Activated effector memory CD4-positive, alpha-beta T cell treated with Interleukin-2 at 50 U/mL for 16 hours (primary cell): Measurements from ENCODE around the gene GLIPR2.
"Not testable (repeated sequence)": the region's sequence is repeated elsewhere in the genome, so short reads cannot be mapped to it uniquely, and the experiment has no call there.

Experiments used
- DNase-seq: peaks from one replicate; pipeline ENCODE4 v3.0.0-alpha.2; 2020

The GLIPR2 gene

DNA sequence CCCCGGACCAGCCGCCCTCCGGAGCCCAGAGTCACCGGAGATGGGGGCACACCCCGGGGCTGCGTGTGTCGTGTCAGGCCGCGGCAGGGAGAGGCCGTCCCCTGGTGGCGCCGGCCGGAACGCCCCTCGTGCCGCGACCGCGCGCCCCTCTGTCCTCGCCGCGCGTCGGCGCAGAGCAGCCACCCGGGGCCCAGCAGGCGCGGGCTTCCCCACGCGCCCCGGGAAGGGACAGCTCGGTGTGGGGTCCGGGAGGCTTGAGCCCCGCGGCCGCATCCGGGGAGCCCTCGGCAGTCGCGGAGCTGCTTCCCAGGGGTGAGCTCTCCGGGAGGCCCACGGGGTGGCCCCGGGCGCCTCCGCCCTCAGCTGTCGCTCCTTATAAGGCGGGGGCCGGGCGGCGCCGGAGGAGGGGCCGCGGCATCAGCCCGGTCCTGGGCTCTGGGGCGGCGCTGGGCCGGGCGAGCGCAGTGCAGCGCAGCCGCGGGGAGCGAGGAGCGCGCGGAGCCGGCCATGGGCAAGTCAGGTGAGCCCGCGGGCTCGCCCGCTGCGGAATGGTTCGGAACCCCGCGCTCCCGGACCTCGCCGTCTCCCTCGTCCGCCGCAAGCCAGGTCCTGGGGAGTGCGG is at the start of gene GLIPR2:
Gene GLIPR2, plus strand, starts transcription at position 462 of the 622 bp plus-strand sequence. Its CDS starts 46 bp downstream, at position 508.
- DNase-seq, result peak; percentile 69

- not testable (repeated sequence) for DNase-seq
Observed at GRCh38 chr9:36087054-36087453, 49.5 kb upstream of the GLIPR2 start.

DNA sequence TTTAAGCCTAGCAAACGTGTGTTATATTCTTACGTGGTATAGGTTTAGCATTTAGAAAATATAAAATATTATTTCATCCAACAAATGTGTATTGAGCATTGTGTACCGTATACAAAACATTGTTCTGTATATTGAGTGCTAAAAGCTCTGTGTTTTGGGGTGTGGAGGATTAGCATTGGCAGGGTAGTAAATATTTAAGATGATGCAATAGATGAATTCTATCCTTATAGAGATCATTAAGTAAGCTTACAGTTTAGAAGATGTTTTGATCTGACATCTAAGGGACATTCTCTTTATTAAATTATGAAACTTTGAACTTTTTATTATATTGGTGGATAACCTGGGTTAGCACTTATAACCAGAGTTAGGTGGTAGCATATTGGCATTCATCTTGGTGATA is 48.5 kb upstream of the GLIPR2 start:
- DNase-seq, result no peak

GRCh38 chr9:36091026-36091953 is 45.2 kb upstream of the GLIPR2 start:
- DNase-seq, result no peak

- DNase-seq, result no peak
Observed at GRCh38 chr9:36092014-36092413, 44.5 kb upstream of the GLIPR2 start.

- peak; percentile 14 for DNase-seq
Observed at GRCh38 chr9:36092509-36093215, 43.9 kb upstream of the GLIPR2 start.

- DNase-seq, result no peak
Observed at GRCh38 chr9:36093384-36093783, 43.1 kb upstream of the GLIPR2 start.

DNA sequence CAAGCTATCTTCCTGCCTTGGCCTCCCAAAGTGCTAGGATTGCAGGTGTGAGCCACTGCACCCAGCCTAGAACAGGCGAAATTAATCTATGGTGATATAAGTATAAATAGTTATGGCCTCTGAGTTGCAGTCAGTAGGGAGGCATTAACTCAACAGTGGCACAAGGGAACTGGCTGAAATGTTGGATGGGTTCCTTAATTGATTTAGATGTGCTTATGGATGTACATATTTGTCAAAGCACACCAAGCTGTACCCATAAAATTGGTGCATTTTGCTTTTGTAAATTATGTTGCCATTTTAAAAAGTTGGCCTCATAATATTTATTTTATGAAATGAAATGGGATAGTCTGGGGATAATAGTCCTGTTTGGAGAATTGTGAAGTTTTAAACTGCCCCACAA is 36.8 kb upstream of the GLIPR2 start:
- no peak for DNase-seq

- no peak for DNase-seq
Observed at GRCh38 chr9:36100532-36100931, 36.0 kb upstream of the GLIPR2 start.

DNA sequence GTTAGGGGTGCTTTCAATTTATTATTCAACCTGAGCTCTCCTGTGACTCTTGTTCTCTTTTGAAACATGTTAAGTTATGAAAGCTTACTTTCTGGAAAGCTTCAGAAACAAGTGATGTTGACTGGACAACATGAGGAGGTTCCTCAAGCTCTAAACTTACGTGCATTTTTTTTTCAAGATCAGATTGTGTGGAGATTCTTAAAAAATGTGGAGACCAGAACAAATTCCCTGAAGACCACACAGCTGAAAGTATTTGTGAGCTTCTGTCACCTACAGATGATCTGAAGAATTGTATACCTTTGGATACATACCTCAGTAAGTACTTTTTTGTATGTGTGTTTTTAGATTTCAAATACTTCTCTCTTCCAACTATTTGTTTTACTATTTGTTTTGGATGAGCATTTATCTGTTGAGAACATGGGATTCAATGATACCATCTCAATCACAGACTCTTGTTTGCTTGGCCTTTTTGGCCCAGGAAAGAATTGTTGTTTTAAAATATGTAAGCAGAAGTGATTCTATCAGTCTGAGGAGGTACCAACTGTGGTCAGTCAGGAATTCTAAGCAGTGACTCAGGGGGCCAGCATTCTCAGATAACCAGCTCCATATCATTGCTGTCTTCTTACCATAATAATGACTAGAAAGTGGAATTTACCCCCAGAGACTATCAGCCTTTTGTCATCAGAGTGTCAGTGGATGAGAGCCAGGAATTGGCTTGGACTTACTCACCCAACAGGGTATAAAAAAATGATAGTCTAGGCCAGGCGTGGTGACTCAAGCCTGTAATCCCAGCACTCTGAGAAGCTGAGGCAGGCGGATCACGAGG is 34.4 kb upstream of the GLIPR2 start:
- no peak for DNase-seq

DNA sequence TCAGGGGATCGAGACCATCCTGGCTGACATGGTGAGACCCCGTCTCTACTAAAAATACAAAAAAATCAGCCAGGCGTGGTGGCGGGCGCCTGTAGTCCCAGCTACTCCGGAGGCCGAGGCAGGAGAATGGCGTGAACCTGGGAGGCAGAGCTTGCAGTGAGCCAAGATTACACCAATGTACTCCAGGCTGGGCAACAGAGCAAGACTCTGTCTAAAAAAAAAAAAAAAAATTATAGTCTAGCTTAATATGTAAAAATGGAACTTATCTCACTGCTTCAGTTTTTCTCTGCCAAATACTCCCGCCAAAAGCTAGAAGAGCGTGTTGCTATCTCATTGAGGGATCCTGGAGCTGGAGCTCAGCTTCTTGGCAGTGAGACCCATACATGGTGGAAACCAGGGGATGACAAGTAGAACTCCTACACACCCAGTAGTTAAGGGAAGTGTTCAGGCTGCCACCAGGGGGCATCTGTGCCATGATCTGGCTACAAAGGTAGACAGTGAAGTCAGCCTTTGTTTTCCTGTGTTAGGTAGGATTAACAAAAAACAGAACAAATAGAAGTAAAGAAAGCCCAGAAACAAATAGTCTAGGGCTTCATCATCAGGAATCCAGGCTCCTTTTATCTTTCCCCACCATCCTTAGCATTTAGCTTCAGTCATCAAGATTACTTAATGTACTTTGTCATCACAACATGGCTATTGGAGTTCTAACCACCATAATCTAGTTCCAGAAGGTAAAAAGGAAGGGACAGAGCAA is 33.6 kb upstream of the GLIPR2 start:
- peak; percentile 75 for DNase-seq

GRCh38 chr9:36109071-36109470 is 27.5 kb upstream of the GLIPR2 start:
- DNase-seq, result no peak

- DNase-seq, result no peak
Observed at GRCh38 chr9:36110434-36110833, 26.1 kb upstream of the GLIPR2 start.

DNA sequence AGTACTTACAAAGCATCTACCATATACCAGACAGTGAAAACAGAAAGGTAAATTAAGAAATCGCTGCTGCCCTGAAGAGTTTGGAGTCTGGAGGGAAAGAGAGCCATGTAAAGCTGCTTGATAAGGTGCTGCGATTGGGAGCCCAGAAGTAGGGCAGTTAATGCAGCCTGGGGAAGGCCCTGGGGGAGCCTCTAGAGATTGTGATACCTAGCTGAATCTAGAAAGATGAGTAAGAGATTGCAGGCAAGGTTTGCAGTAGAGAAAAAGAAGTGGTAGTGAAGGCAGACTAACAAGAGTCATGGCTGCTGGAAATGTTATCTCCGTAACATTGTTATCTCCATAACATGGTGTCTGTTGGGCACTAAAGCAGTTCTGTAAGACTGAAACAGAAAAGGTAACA is 24.0 kb upstream of the GLIPR2 start:
- no peak for DNase-seq

GRCh38 chr9:36113999-36114398 is 22.5 kb upstream of the GLIPR2 start:
- no peak for DNase-seq

DNA sequence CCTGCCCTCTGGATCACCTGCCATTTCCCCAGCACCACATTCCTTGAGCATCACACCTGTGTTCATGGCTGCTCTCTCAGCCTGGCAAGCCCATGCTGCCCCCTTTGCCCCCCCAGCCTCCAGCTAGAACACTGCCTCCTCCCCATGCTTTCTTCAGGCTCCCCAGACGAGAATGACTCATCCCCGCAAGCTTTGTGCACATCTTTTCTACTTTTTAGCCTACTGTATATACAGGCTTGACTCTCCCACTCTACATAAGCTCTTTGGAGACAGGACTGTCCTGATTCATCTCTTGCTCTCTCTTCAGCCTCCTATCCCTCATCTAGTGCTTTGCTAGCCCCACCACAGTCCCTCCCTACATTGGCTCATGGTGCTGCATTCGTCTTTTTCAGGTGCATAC is 19.9 kb upstream of the GLIPR2 start:
- DNase-seq, result no peak

DNA sequence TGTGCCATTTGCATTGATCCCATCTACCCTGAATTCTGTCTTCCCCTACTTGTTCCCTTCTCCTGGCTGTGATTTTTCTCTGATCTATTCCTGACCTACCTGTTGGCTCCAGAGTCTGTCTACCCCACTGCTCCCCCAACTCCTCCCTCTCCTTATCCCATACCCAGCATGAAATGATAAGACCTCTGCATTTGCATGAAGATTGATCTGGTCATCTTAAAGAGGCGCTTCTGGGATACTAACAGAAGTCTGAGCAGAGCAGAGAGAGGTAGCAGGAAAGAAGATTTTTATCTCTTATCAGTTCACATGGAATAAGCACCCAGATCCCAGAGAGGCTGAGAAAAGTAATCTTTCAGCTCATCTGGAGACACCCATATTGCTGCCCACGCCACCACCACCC is 18.3 kb upstream of the GLIPR2 start:
- DNase-seq, result no peak

DNA sequence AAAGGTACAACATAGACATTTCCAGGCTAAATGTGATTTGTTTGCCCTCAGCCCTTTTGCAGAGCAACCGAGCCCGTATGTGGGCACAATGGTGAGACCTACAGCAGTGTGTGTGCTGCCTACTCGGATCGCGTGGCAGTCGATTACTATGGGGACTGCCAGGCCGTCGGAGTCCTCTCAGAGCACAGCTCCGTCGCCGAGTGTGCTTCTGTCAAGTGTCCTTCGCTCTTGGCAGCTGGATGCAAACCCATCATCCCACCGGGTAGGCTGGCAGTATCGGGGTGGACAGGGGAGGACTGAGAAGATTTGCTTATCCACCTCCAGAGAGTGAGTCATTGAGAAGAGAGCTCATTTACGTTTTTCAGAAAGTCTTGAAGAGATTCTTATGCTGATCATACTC is 17.8 kb upstream of the GLIPR2 start:
- DNase-seq, result no peak

DNA sequence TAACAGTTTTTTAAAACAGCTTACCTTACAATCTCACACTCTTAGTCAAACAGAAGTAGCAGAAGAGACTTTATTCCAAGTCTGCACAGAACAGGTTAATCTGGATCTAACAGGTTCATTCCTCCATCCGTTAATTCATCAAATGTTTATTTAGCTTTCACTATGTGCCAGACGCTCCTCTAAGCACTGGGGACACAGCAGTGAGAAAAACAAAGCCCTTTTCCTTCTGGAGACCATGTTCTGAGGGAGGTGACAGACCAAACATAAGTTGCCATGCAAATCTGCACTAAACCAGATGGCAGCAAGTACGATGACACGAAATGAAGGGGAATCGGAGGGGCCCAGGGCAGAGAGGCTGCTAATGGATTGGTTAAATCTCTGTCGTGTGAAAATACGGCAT is 17.1 kb upstream of the GLIPR2 start:
- no peak for DNase-seq

DNA sequence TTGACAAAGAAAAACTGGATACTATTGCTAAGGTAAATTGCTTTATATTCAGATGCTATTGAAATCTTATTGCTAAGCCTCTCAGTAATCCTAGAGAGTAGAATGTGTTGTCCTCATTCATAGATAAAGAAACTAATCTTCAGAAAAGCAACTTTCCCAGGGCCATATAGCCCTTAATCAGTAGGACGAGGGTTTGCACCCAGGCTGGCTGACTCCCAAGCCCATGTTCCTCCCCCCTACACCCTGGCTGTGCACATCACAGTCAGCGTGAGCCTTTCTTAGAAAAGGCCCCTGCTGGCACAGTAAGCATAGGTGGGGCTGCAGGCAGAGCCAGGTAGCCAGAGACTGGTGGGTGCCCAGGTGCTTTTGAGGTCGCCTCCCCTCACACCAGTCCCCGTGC is 15.8 kb upstream of the GLIPR2 start:
- no peak for DNase-seq

- no peak for DNase-seq
Observed at GRCh38 chr9:36121971-36122370, 14.6 kb upstream of the GLIPR2 start.

DNA sequence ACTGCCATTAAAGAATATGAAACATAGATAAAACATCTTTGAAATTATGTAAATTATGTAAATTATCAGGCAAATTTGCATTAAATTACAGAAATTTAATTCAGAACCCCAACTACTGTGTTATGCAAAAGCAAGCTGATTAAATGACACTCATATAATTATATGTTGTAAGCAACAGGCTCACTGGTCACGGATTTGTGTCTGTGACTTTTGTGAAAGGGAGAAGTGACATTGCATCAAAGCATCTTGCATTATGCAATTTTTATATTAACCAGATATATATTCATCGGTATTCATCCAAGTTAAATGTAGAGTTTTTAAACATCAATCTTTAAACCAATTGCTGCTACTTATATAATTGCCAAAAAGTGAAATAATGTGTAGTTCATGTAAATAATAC is 13.0 kb upstream of the GLIPR2 start:
- DNase-seq, result no peak
